Measurements from ENCODE around the gene LACRT.

- TF ChIP-seq, protein P1, sequence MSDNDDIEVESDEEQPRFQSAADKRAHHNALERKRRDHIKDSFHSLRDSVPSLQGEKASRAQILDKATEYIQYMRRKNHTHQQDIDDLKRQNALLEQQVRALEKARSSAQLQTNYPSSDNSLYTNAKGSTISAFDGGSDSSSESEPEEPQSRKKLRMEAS (CRISPR knock-in tag; IDR thresholded peaks at IDR 0.05), result no peak
- TF ChIP-seq ZNF416 (CRISPR knock-in tag; IDR thresholded peaks at IDR 0.05) (no peak), TEAD1 (CRISPR knock-in tag; IDR thresholded peaks at IDR 0.05) (no peak), ATF6 (CRISPR knock-in tag; IDR thresholded peaks at IDR 0.05) (no peak), NFATC4 (CRISPR knock-in tag; IDR thresholded peaks at IDR 0.05) (no peak), ETV6 (CRISPR knock-in tag; IDR thresholded peaks at IDR 0.05) (no peak), JUN (CRISPR knock-in tag; IDR thresholded peaks at IDR 0.05) (no peak), NR3C1 (CRISPR knock-in tag; conservative IDR thresholded peaks at IDR 0.05; ENCODE audit: low read depth) (no peak)
- TF ChIP-seq, protein P2, sequence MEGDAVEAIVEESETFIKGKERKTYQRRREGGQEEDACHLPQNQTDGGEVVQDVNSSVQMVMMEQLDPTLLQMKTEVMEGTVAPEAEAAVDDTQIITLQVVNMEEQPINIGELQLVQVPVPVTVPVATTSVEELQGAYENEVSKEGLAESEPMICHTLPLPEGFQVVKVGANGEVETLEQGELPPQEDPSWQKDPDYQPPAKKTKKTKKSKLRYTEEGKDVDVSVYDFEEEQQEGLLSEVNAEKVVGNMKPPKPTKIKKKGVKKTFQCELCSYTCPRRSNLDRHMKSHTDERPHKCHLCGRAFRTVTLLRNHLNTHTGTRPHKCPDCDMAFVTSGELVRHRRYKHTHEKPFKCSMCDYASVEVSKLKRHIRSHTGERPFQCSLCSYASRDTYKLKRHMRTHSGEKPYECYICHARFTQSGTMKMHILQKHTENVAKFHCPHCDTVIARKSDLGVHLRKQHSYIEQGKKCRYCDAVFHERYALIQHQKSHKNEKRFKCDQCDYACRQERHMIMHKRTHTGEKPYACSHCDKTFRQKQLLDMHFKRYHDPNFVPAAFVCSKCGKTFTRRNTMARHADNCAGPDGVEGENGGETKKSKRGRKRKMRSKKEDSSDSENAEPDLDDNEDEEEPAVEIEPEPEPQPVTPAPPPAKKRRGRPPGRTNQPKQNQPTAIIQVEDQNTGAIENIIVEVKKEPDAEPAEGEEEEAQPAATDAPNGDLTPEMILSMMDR (IDR thresholded peaks at IDR 0.05), result no peak
- TF ChIP-seq, protein P3, sequence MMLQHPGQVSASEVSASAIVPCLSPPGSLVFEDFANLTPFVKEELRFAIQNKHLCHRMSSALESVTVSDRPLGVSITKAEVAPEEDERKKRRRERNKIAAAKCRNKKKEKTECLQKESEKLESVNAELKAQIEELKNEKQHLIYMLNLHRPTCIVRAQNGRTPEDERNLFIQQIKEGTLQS (CRISPR knock-in tag; conservative IDR thresholded peaks at IDR 0.05), result no peak
- TF ChIP-seq, protein P4, sequence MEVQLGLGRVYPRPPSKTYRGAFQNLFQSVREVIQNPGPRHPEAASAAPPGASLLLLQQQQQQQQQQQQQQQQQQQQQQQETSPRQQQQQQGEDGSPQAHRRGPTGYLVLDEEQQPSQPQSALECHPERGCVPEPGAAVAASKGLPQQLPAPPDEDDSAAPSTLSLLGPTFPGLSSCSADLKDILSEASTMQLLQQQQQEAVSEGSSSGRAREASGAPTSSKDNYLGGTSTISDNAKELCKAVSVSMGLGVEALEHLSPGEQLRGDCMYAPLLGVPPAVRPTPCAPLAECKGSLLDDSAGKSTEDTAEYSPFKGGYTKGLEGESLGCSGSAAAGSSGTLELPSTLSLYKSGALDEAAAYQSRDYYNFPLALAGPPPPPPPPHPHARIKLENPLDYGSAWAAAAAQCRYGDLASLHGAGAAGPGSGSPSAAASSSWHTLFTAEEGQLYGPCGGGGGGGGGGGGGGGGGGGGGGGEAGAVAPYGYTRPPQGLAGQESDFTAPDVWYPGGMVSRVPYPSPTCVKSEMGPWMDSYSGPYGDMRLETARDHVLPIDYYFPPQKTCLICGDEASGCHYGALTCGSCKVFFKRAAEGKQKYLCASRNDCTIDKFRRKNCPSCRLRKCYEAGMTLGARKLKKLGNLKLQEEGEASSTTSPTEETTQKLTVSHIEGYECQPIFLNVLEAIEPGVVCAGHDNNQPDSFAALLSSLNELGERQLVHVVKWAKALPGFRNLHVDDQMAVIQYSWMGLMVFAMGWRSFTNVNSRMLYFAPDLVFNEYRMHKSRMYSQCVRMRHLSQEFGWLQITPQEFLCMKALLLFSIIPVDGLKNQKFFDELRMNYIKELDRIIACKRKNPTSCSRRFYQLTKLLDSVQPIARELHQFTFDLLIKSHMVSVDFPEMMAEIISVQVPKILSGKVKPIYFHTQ (CRISPR knock-in tag; IDR thresholded peaks at IDR 0.05), result no peak
These were observed 41.0 kb downstream of the LACRT start for GRCh38 chr12:54593725-54594124.

Data from WTC11 (cell line).